Measurements from ENCODE around the gene VILL. TPM values are rescaled to one million over a fixed set of nuclear protein-coding genes. Genes with fewer than 3 reads are reported as not detected.

VILL gene
- total and polyA plus RNA-seq, 2 experiments from 2014 or later, result 0.75 to 3.4 TPM

DNA sequence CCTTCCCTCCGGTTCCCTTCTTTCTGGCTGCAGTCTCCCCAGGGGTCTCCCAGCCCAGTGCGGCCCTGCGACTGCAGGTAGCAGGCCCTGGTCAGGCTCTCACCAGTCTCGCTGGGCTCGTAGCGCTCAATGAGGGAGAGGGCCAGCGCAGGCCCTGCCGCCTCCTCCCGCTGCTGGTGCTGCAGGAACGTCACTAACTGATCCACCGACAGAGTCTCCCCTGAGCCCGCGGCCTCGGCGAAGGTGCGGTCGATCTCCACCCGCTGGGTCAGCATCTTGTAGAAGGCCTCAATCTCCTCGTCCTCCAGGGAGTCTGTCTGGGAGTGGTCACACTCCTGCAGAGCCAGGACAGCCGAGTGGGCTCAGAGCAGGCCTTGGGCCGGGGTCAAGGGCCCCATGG, 20.5 kb downstream of the VILL start:
- TF ChIP-seq, protein P1, sequence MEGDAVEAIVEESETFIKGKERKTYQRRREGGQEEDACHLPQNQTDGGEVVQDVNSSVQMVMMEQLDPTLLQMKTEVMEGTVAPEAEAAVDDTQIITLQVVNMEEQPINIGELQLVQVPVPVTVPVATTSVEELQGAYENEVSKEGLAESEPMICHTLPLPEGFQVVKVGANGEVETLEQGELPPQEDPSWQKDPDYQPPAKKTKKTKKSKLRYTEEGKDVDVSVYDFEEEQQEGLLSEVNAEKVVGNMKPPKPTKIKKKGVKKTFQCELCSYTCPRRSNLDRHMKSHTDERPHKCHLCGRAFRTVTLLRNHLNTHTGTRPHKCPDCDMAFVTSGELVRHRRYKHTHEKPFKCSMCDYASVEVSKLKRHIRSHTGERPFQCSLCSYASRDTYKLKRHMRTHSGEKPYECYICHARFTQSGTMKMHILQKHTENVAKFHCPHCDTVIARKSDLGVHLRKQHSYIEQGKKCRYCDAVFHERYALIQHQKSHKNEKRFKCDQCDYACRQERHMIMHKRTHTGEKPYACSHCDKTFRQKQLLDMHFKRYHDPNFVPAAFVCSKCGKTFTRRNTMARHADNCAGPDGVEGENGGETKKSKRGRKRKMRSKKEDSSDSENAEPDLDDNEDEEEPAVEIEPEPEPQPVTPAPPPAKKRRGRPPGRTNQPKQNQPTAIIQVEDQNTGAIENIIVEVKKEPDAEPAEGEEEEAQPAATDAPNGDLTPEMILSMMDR (IDR thresholded peaks at IDR 0.05; ENCODE audit: low read depth, low read length), result no peak
- Histone ChIP-seq H3K27me3 (no peaks in the 10 kb centered on the region), H3K27ac (no peak overlapping the region), H3K9me3 (ENCODE audit: low read depth) (no peaks in the 10 kb centered on the region), H3K4me3 (no peak overlapping the region), H3K4me1 (ENCODE audit: low read depth) (no peaks in the 10 kb centered on the region), H3K36me3 (peaks cover 7% of the 10 kb centered on the region)
- no peak for DNase-seq (ENCODE audit: low read depth in 1 of 2, low spot score in 1 of 2)

DNA sequence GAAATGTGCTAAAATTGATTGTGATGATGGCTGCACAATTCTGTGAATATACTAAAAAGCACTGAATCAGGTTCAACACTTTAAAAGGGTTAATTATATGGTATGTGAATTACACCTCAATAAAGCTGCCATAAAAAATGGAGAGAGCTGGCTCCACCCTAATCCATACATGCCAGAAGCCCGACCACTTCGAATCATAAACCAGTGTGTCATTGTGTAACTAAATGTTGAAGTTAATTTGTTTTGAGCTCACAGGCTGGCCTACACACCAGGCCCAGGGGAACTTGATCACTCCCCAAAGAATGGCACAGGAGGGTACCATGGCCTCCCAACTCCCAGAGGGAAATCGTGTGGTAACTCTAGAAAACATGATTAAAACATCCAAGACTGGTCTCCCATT, 24.9 kb downstream of the VILL start:
- H3K4me1 ChIP-seq (ENCODE audit: low read depth), result peaks cover 13% of the 10 kb centered on the region
- H3K36me3 ChIP-seq, result peaks cover 9% of the 10 kb centered on the region
- H3K27me3 ChIP-seq, result no peaks in the 10 kb centered on the region
- TF ChIP-seq, protein P1 (IDR thresholded peaks at IDR 0.05; ENCODE audit: low read depth, low read length), result no peak
- H3K4me3 ChIP-seq, result no peak overlapping the region
- no peak for DNase-seq (ENCODE audit: low read depth in 1 of 2, low spot score in 1 of 2)
- H3K9me3 ChIP-seq (ENCODE audit: low read depth), result no peaks in the 10 kb centered on the region
- H3K27ac ChIP-seq, result no peak overlapping the region

- H3K36me3 ChIP-seq, result peaks cover 9% of the 10 kb centered on the region
- no peaks in the 10 kb centered on the region for H3K9me3 ChIP-seq (ENCODE audit: low read depth)
- TF ChIP-seq, protein P1 (IDR thresholded peaks at IDR 0.05; ENCODE audit: low read depth, low read length), result no peak
- H3K4me3 ChIP-seq, result no peak overlapping the region
- no peaks in the 10 kb centered on the region for H3K27me3 ChIP-seq
- H3K27ac ChIP-seq, result no peak overlapping the region
- H3K4me1 ChIP-seq (ENCODE audit: low read depth), result peaks cover 13% of the 10 kb centered on the region
- DNase-seq (ENCODE audit: low read depth in 1 of 2, low spot score in 1 of 2), result no peak
These were observed 25.4 kb downstream of the VILL start for GRCh38 chr3:38015984-38016383.

DNA sequence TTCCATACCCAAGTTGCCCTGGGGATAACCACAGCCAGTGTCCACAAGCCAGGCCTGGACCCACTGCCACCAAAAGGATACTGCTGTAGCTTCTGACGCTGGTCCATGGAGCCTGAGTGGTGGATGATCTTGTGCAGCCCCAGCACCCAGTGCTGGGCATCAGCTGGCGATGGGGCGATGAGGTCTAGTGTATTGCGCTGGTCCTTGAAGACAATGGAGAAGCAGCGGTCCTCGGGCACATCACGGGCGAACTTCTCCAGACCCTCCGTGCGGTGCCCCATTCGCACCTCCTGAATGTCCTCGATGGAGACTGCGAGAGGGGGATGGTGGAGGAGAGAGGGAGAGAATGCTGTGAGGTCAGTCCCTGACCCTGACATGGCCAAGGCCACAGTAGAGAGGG, 25.8 kb downstream of the VILL start:
- no peak for DNase-seq (ENCODE audit: low read depth in 1 of 2, low spot score in 1 of 2)
- Histone ChIP-seq H3K27me3 (no peaks in the 10 kb centered on the region), H3K4me1 (ENCODE audit: low read depth) (peaks cover 13% of the 10 kb centered on the region), H3K36me3 (peaks cover 9% of the 10 kb centered on the region), H3K27ac (no peak overlapping the region), H3K4me3 (no peak overlapping the region), H3K9me3 (ENCODE audit: low read depth) (no peaks in the 10 kb centered on the region)
- TF ChIP-seq, protein P1 (IDR thresholded peaks at IDR 0.05; ENCODE audit: low read depth, low read length), result no peak

- TF ChIP-seq, protein P1 (IDR thresholded peaks at IDR 0.05; ENCODE audit: low read depth, low read length), result no peak
- no peaks in the 10 kb centered on the region for H3K27me3 ChIP-seq
- no peak for DNase-seq (ENCODE audit: low read depth in 1 of 2, low spot score in 1 of 2)
- no peak overlapping the region for H3K4me3 ChIP-seq
- H3K36me3 ChIP-seq, result peaks cover 9% of the 10 kb centered on the region
- no peak overlapping the region for H3K27ac ChIP-seq
- H3K4me1 ChIP-seq (ENCODE audit: low read depth), result peaks cover 13% of the 10 kb centered on the region
- no peaks in the 10 kb centered on the region for H3K9me3 ChIP-seq (ENCODE audit: low read depth)
These were observed 26.4 kb downstream of the VILL start for GRCh38 chr3:38016847-38017444.
